Liver (tissue), 9 donors: Measurements from ENCODE around the gene OASL. TPM values are rescaled to one million over a fixed set of nuclear protein-coding genes. Genes with fewer than 3 reads are reported as not detected.

Experiments
- DNase-seq: peaks from one replicate; pipeline ENCODE4 v3.0.0-alpha.2; 2017; ENCODE audit warnings: low spot score
- H3K27ac ChIP-seq, 2 donors: one replicate each; pipeline ENCODE4 v1.7.0; 2013; ENCODE audit warnings: inconsistent platforms in 2 of 2, low read length in 2 of 2, control low read depth in 1 of 2, low read depth in 1 of 2, mild to moderate bottlenecking in 1 of 2
- H3K27me3 ChIP-seq, 4 donors: one replicate each; pipeline versions ENCODE4 v1.6.1 to v1.7.0; 2013; ENCODE audit warnings: low read length in 3 of 4, inconsistent platforms in 1 of 4, mild to moderate bottlenecking in 1 of 4, moderate library complexity in 1 of 4; ENCODE audit not compliant: control insufficient read depth in 4 of 4, insufficient read depth in 4 of 4
- H3K36me3 ChIP-seq, 4 donors: one replicate each; pipeline versions ENCODE4 v1.6.1 to v1.7.0; 2013; ENCODE audit warnings: low read length in 3 of 4, mild to moderate bottlenecking in 3 of 4, low read depth in 1 of 4, moderate library complexity in 1 of 4; ENCODE audit not compliant: control insufficient read depth in 4 of 4, insufficient read depth in 3 of 4
- H3K4me1 ChIP-seq, 4 donors: one replicate each; pipeline versions ENCODE4 v1.6.1 to v1.7.0; 2013; ENCODE audit warnings: low read length in 3 of 4, mild to moderate bottlenecking in 3 of 4, moderate library complexity in 1 of 4; ENCODE audit not compliant: control insufficient read depth in 4 of 4, insufficient read depth in 4 of 4
- H3K4me3 ChIP-seq, 3 donors: one replicate each; pipeline versions ENCODE4 v1.6.1 to v1.7.0; 2013; ENCODE audit warnings: low read length in 3 of 3, control low read depth in 1 of 3, low read depth in 1 of 3, mild to moderate bottlenecking in 1 of 3
- H3K9ac ChIP-seq, 2 donors: one replicate each; pipeline ENCODE4 v1.7.0; 2013; ENCODE audit warnings: low read length in 2 of 2, mild to moderate bottlenecking in 2 of 2, moderate library complexity in 2 of 2, control low read depth in 1 of 2, low read depth in 1 of 2
- H3K9me3 ChIP-seq, 4 donors: one replicate each; pipeline versions ENCODE4 v1.6.1 to v1.7.0; 2013; ENCODE audit warnings: low read length in 3 of 4; ENCODE audit not compliant: control insufficient read depth in 4 of 4
- ATF3 ChIP-seq: IDR thresholded peaks from 2 replicates; pipeline ENCODE4 v1.6.1; 2016; ENCODE audit warnings: antibody characterized with exemption
- CTCF ChIP-seq: fragments of 150-350 bp; IDR thresholded peaks from 2 replicates; pipeline ENCODE4 v1.5.1; 2017; ENCODE audit warnings: improper control_type of control experiment, low read depth, low read length; ENCODE audit not compliant: missing input control
- EGR1 ChIP-seq, 2 donors: IDR thresholded peaks; 2 replicates each; pipeline ENCODE4 v1.6.1; 2016 to 2018; ENCODE audit warnings: antibody characterized with exemption in 2 of 2, low read depth in 2 of 2
- FOXA1 ChIP-seq: IDR thresholded peaks from 2 replicates; pipeline ENCODE4 v1.6.1; 2016; ENCODE audit warnings: antibody characterized with exemption
- GABPA ChIP-seq, 2 donors: IDR thresholded peaks in 1 of 2; conservative IDR thresholded peaks in 1 of 2; 2 replicates each; pipeline ENCODE4 v1.6.1; 2016; ENCODE audit warnings: antibody characterized with exemption in 2 of 2, mild to moderate bottlenecking in 1 of 2, moderate library complexity in 1 of 2
- HNF4A ChIP-seq, 2 donors: conservative IDR thresholded peaks; 2 replicates each; pipeline ENCODE4 v1.6.1; 2016; ENCODE audit warnings: antibody characterized with exemption in 2 of 2, mild to moderate bottlenecking in 2 of 2
- HNF4G ChIP-seq: IDR thresholded peaks from 2 replicates; pipeline ENCODE4 v1.6.1; 2016; ENCODE audit warnings: antibody characterized with exemption
- JUND ChIP-seq, 2 donors: IDR thresholded peaks; 2 replicates each; pipeline ENCODE4 v1.6.1; 2016; ENCODE audit warnings: antibody characterized with exemption in 2 of 2
- MAX ChIP-seq: IDR thresholded peaks from 2 replicates; pipeline ENCODE4 v1.6.1; 2016; ENCODE audit warnings: antibody characterized with exemption
- RAD21 ChIP-seq, 2 donors: IDR thresholded peaks; 2 replicates each; pipeline ENCODE4 v1.6.1; 2016; ENCODE audit warnings: antibody characterized with exemption in 2 of 2, mild to moderate bottlenecking in 2 of 2
- REST ChIP-seq: IDR thresholded peaks from 2 replicates; pipeline ENCODE4 v1.6.1; 2016; ENCODE audit warnings: antibody characterized with exemption, mild to moderate bottlenecking
- RXRA ChIP-seq, 2 donors: IDR thresholded peaks; 2 replicates each; pipeline ENCODE4 v1.6.1; 2017 to 2018; ENCODE audit warnings: antibody characterized with exemption in 2 of 2, mild to moderate bottlenecking in 1 of 2
- SP1 ChIP-seq: IDR thresholded peaks from 2 replicates; pipeline ENCODE4 v1.6.1; 2018; ENCODE audit warnings: antibody characterized with exemption, mild to moderate bottlenecking
- TAF1 ChIP-seq: conservative IDR thresholded peaks from 2 replicates; pipeline ENCODE4 v1.6.1; 2016; ENCODE audit warnings: antibody characterized with exemption, mild to moderate bottlenecking
- YY1 ChIP-seq: IDR thresholded peaks from 2 replicates; pipeline ENCODE4 v1.6.1; 2016; ENCODE audit warnings: antibody characterized with exemption, mild to moderate bottlenecking
- ZBTB33 ChIP-seq: IDR thresholded peaks from 2 replicates; pipeline ENCODE4 v1.6.1; 2016; ENCODE audit warnings: antibody characterized with exemption
- WGBS: extraction: QIAGEN DNeasy Blood & Tissue Kit; methylation state at CpG from one replicate; pipeline ENCODE4 v1.1.7; 2013; 5-methylcytosine and 5-hydroxymethylcytosine counted together
- polyA plus RNA-seq, 2 donors: library from polyadenylated mRNA; stranded (reverse) in 1 of 2; unstranded in 1 of 2; fragments of 200-250 nt in 1 of 2; fragments of >200 nt in 1 of 2; fragmentation: Nextera tagmentation in 1 of 2; extraction: Ambion mirVana in 1 of 2; gene quantifications; one replicate each; pipeline versions ENCODE4 v1.2.1 to v1.2.3, GENCODE V29; 2013 to 2015
- total RNA-seq, 2 donors: library from RNA; depleted of rRNA; stranded (reverse); fragments of >200 nt; gene quantifications; one replicate each; pipeline ENCODE4 v1.2.3, GENCODE V29; 2014
- donor health status: healthy.
- donor health status: healthy.
- donor health status: healthy.
- donor health status: healthy.
- donor health status: healthy.

OASL gene
- total and polyA plus RNA-seq, 4 donors = 0.89 to 4.5 (median 3.1) TPM

GRCh38 chr12:121023799-121024198 lies 15.2 kb downstream of the OASL start:
- TF ChIP-seq ATF3 = no peak
- no peak for TF ChIP-seq CTCF
- no peak for TF ChIP-seq FOXA1
- no peak for TF ChIP-seq MAX
- TF ChIP-seq REST = no peak
- no peak for TF ChIP-seq RXRA (IDR thresholded peaks at IDR 0.05)
- TF ChIP-seq JUND (IDR thresholded peaks at IDR 0.05) = no peak
- TF ChIP-seq EGR1 (IDR thresholded peaks at IDR 0.05; ENCODE audit: low read depth in 2 of 2) = no peak
- no peak for TF ChIP-seq TAF1
- TF ChIP-seq ZBTB33 = no peak
- TF ChIP-seq SP1 = no peak
- TF ChIP-seq HNF4G = no peak
- no peak for TF ChIP-seq GABPA (IDR thresholded peaks at IDR 0.05 in 1 of 2, conservative IDR thresholded peaks at IDR 0.05 in 1 of 2)
- TF ChIP-seq RAD21 (IDR thresholded peaks at IDR 0.05) = no peak
- DNase-seq = no peak
- no peak overlapping the region for H3K4me3 ChIP-seq

GRCh38 chr12:121022713-121023112 lies 16.3 kb downstream of the OASL start:
- Histone ChIP-seq H3K9me3 (no peaks in the 10 kb centered on the region), H3K27ac (no peak overlapping the region), H3K27me3 (no peaks in the 10 kb centered on the region), H3K36me3 (peaks cover 0 to 2% (median 0%) of the 10 kb centered on the region in 4 donors), H3K9ac (no peak overlapping the region), H3K4me1 (peaks cover 1 to 33% (median 24%) of the 10 kb centered on the region in 4 donors), H3K4me3 (no peak overlapping the region)
- WGBS = 85% methylated on average over 2 of the region's 2 CpGs
- TF ChIP-seq REST = no peak
- no peak for TF ChIP-seq GABPA (IDR thresholded peaks at IDR 0.05 in 1 of 2, conservative IDR thresholded peaks at IDR 0.05 in 1 of 2)
- TF ChIP-seq YY1 = no peak
- TF ChIP-seq MAX = no peak
- TF ChIP-seq RXRA (IDR thresholded peaks at IDR 0.05) = no peak
- no peak for TF ChIP-seq SP1
- TF ChIP-seq HNF4A (conservative IDR thresholded peaks at IDR 0.05) = no peak
- no peak for DNase-seq

More at GRCh38 chr12:121023799-121024198, 15.2 kb downstream of the OASL start:
- Histone ChIP-seq H3K9ac (no peak overlapping the region), H3K27ac (no peak overlapping the region), H3K27me3 (no peaks in the 10 kb centered on the region), H3K4me1 (peaks cover 1 to 33% (median 24%) of the 10 kb centered on the region in 4 donors), H3K36me3 (peaks cover 0 to 2% (median 0%) of the 10 kb centered on the region in 4 donors), H3K9me3 (no peaks in the 10 kb centered on the region)
- 56% methylated on average over 8 of the region's 8 CpGs for WGBS
